GM13976 (cell line): ENCODE measurements around the gene NUP210.

Experiments
- DNase-seq: peaks from one replicate; pipeline ENCODE4 v3.0.0; 2012; ENCODE audit warnings: low spot score
- CTCF ChIP-seq: IDR thresholded peaks from 2 replicates; pipeline ENCODE4 v1.5.1; 2012; ENCODE audit warnings: borderline replicate concordance, mild to moderate bottlenecking; ENCODE audit not compliant: insufficient read depth; ENCODE audit errors: extremely low read depth, missing control alignments, control extremely low read depth
- in situ Hi-C: fragments of 300-500 bp; cut with MboI; formaldehyde crosslinking; loops from one replicate; pipeline ENCODE4 v1.12.0; 2022; ENCODE audit warnings: low sequenced_read_pairs, mixed read lengths, inconsistent platforms; ENCODE audit not compliant: unreplicated experiment

Gene NUP210

GRCh38 chr3:13268961-13269441 lies 151.1 kb downstream of the NUP210 start:
- in situ Hi-C loops = no loop called here
- TF ChIP-seq CTCF = no peak

DNA sequence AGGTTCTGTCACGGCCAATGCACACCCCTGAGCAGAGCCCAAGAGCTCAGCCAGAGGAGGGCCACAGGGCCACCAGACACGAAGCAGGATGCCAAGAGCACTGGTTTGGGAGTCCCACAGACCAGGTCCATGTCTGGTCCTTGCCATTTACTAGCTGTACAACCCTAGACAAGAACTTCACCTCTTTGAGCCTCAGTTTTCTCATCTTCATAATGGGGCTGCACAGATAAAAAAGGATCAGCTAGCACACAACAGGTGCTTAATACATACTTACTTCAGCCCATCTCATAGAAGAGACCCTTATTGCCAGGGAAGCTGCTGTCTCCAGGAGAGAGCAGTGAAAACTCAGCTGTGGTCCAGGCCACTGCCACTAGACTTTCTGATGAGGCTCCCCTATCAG lies 152.0 kb downstream of the NUP210 start:
- no peak for TF ChIP-seq CTCF
- in situ Hi-C loops = no loop called here
- no peak for DNase-seq

More at GRCh38 chr3:13268961-13269441, 151.1 kb downstream of the NUP210 start:
- no peak for DNase-seq

GRCh38 chr3:13266651-13267362 lies 153.3 kb downstream of the NUP210 start:
- in situ Hi-C loops = no loop called here
- TF ChIP-seq CTCF = no peak
- DNase-seq = no peak
